ENCODE data around the gene BRK1. TPM values are rescaled to one million over a fixed set of nuclear protein-coding genes. Genes with fewer than 3 reads are reported as not detected.
"Not testable (repeated sequence)": the region's sequence is repeated elsewhere in the genome, so short reads cannot be mapped to it uniquely, and the experiment has no call there.

BRK1 gene
- total and polyA plus RNA-seq, 2 experiments from 2014 or later: 112 to 186 TPM

- Histone ChIP-seq H3K9me3 (ENCODE audit: low read depth) (no peaks in the 10 kb centered on the region), H3K27ac (no peak overlapping the region), H4K20me1 (ENCODE audit: insufficient read depth, poor library complexity, severe bottlenecking) (no peaks in the 10 kb centered on the region), H3K9me2 (replicated peaks; ENCODE audit: insufficient read depth) (no peaks in the 10 kb centered on the region), H3K36me3 (replicated peaks; ENCODE audit: insufficient read depth, low read depth) (no peaks in the 10 kb centered on the region), H3K4me3 (no peak overlapping the region), H3K27me3 (no peaks in the 10 kb centered on the region), H3K79me2 (no peaks in the 10 kb centered on the region), H3K4me2 (no peak overlapping the region), H2AFZ (no peak overlapping the region), H3K4me1 (ENCODE audit: insufficient read depth) (peaks cover 3% of the 10 kb centered on the region)
- TF ChIP-seq EZH2phosphoT487 (IDR thresholded peaks at IDR 0.05; ENCODE audit: low read depth, severe bottlenecking, unreplicated experiment): no peak
- TF ChIP-seq, protein P1, sequence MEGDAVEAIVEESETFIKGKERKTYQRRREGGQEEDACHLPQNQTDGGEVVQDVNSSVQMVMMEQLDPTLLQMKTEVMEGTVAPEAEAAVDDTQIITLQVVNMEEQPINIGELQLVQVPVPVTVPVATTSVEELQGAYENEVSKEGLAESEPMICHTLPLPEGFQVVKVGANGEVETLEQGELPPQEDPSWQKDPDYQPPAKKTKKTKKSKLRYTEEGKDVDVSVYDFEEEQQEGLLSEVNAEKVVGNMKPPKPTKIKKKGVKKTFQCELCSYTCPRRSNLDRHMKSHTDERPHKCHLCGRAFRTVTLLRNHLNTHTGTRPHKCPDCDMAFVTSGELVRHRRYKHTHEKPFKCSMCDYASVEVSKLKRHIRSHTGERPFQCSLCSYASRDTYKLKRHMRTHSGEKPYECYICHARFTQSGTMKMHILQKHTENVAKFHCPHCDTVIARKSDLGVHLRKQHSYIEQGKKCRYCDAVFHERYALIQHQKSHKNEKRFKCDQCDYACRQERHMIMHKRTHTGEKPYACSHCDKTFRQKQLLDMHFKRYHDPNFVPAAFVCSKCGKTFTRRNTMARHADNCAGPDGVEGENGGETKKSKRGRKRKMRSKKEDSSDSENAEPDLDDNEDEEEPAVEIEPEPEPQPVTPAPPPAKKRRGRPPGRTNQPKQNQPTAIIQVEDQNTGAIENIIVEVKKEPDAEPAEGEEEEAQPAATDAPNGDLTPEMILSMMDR (IDR thresholded peaks at IDR 0.05; ENCODE audit: poor library complexity): no peak
- no peak for TF ChIP-seq EZH2 (IDR thresholded peaks at IDR 0.05; ENCODE audit: borderline replicate concordance)
- 65% methylated on average over 1 of the region's 1 CpG for WGBS (ENCODE audit: low lambda C conversion rate, missing lambda C conversion rate)
- no peak for DNase-seq (ENCODE audit: low spot score)
Measured at GRCh38 chr3:10160346-10160745, 44.9 kb downstream of the BRK1 start.

GRCh38 chr3:10160925-10161324 lies 45.5 kb downstream of the BRK1 start:
- no peaks in the 10 kb centered on the region for H3K27me3 ChIP-seq
- H3K27ac ChIP-seq: no peak overlapping the region
- no peaks in the 10 kb centered on the region for H4K20me1 ChIP-seq (ENCODE audit: insufficient read depth, poor library complexity, severe bottlenecking)
- H3K36me3 ChIP-seq (replicated peaks; ENCODE audit: insufficient read depth, low read depth): no peaks in the 10 kb centered on the region
- no peaks in the 10 kb centered on the region for H3K9me3 ChIP-seq (ENCODE audit: low read depth)
- no peaks in the 10 kb centered on the region for H3K79me2 ChIP-seq
- WGBS (ENCODE audit: low lambda C conversion rate, missing lambda C conversion rate): 77% methylated on average over 6 of the region's 6 CpGs
- no peak for TF ChIP-seq EZH2phosphoT487 (IDR thresholded peaks at IDR 0.05; ENCODE audit: low read depth, severe bottlenecking, unreplicated experiment)
- TF ChIP-seq, protein P1 (IDR thresholded peaks at IDR 0.05; ENCODE audit: poor library complexity): no peak
- no peak for TF ChIP-seq EZH2 (IDR thresholded peaks at IDR 0.05; ENCODE audit: borderline replicate concordance)
- no peak overlapping the region for H3K4me2 ChIP-seq
- H3K4me3 ChIP-seq: no peak overlapping the region
- DNase-seq (ENCODE audit: low spot score): no peak
- peaks cover 3% of the 10 kb centered on the region for H3K4me1 ChIP-seq (ENCODE audit: insufficient read depth)
- H3K9me2 ChIP-seq (replicated peaks; ENCODE audit: insufficient read depth): no peaks in the 10 kb centered on the region
- no peak overlapping the region for H2AFZ ChIP-seq

- Histone ChIP-seq H3K9me2 (replicated peaks; ENCODE audit: insufficient read depth) (no peaks in the 10 kb centered on the region), H3K4me2 (no peak overlapping the region), H4K20me1 (ENCODE audit: insufficient read depth, poor library complexity, severe bottlenecking) (no peaks in the 10 kb centered on the region), H3K4me1 (ENCODE audit: insufficient read depth) (peaks cover 3% of the 10 kb centered on the region), H3K79me2 (no peaks in the 10 kb centered on the region), H2AFZ (no peak overlapping the region), H3K27me3 (no peaks in the 10 kb centered on the region), H3K4me3 (no peak overlapping the region), H3K36me3 (replicated peaks; ENCODE audit: insufficient read depth, low read depth) (no peaks in the 10 kb centered on the region), H3K9me3 (ENCODE audit: low read depth) (no peaks in the 10 kb centered on the region), H3K27ac (no peak overlapping the region)
- 87% methylated on average over 6 of the region's 6 CpGs for WGBS (ENCODE audit: low lambda C conversion rate, missing lambda C conversion rate)
- DNase-seq (ENCODE audit: low spot score): no peak
- no peak for TF ChIP-seq EZH2phosphoT487 (IDR thresholded peaks at IDR 0.05; ENCODE audit: low read depth, severe bottlenecking, unreplicated experiment)
- TF ChIP-seq, protein P1 (IDR thresholded peaks at IDR 0.05; ENCODE audit: poor library complexity): no peak
- TF ChIP-seq EZH2 (IDR thresholded peaks at IDR 0.05; ENCODE audit: borderline replicate concordance): no peak
Measured at GRCh38 chr3:10162185-10162584, 46.7 kb downstream of the BRK1 start.

- not testable (repeated sequence) for H3K27ac ChIP-seq; H4K20me1 ChIP-seq (ENCODE audit: insufficient read depth, poor library complexity, severe bottlenecking); H3K4me1 ChIP-seq (ENCODE audit: insufficient read depth); H3K9me3 ChIP-seq (ENCODE audit: low read depth); DNase-seq (ENCODE audit: low spot score); H3K36me3 ChIP-seq (replicated peaks; ENCODE audit: insufficient read depth, low read depth); H3K9me2 ChIP-seq (replicated peaks; ENCODE audit: insufficient read depth); H3K79me2 ChIP-seq; H3K27me3 ChIP-seq
- 79% methylated on average over 12 of the region's 12 CpGs for WGBS (ENCODE audit: low lambda C conversion rate, missing lambda C conversion rate)
- peak overlapping the region; percentile 98 for H3K4me3 ChIP-seq
- H3K4me2 ChIP-seq: peak overlapping the region; percentile 99
- H2AFZ ChIP-seq: peak overlapping the region; percentile 100
Measured at GRCh38 chr3:10164201-10164545, 48.7 kb downstream of the BRK1 start.

Measured in hepatocyte (in vitro differentiated cells).